NOMO-1 treated with dmso at 0.1 percent for 144 hours (cell line): ENCODE data around the gene FLACC1.
"Not testable (repeated sequence)": the region's sequence is repeated elsewhere in the genome, so short reads cannot be mapped to it uniquely, and the experiment has no call there.

ENCODE experiments used
- DNase-seq: peaks from one replicate; lab custom pipeline; 2025; ENCODE audit not compliant: unreplicated experiment; lab: John Stamatoyannopoulos, UW

The FLACC1 gene, protein sequence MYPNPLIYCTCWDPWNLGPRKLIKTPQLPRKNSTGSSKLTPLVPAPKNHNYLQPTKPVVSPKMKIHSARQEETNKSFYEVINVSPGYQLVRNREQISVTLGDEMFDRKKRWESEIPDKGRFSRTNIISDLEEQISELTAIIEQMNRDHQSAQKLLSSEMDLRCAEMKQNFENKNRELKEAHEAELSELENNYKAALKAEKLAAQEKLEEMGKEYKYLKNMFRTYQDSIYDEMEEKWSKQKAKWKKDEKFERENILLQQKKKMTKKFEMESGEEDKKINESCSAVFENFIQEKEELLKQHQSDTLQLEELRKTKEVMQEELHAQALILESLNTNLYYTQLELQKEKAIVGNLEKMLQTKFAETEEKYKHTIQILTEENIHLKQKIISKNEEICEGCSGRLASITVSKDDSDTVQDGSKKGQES

GRCh38 chr2:201357221-201357620, at the start of gene FLACC1:
FLACC1 (minus strand) TSS chr2:201357345; CDS start chr2:201351404, 5,941 bp downstream.
- no peak for DNase-seq

GRCh38 chr2:201406077-201406662, 49.0 kb upstream of the FLACC1 start:
- no peak for DNase-seq

- DNase-seq = no peak
Measured at GRCh38 chr2:201404699-201405280, 47.6 kb upstream of the FLACC1 start.

- DNase-seq = no peak
Measured at GRCh38 chr2:201403880-201404279, 46.7 kb upstream of the FLACC1 start.

DNA sequence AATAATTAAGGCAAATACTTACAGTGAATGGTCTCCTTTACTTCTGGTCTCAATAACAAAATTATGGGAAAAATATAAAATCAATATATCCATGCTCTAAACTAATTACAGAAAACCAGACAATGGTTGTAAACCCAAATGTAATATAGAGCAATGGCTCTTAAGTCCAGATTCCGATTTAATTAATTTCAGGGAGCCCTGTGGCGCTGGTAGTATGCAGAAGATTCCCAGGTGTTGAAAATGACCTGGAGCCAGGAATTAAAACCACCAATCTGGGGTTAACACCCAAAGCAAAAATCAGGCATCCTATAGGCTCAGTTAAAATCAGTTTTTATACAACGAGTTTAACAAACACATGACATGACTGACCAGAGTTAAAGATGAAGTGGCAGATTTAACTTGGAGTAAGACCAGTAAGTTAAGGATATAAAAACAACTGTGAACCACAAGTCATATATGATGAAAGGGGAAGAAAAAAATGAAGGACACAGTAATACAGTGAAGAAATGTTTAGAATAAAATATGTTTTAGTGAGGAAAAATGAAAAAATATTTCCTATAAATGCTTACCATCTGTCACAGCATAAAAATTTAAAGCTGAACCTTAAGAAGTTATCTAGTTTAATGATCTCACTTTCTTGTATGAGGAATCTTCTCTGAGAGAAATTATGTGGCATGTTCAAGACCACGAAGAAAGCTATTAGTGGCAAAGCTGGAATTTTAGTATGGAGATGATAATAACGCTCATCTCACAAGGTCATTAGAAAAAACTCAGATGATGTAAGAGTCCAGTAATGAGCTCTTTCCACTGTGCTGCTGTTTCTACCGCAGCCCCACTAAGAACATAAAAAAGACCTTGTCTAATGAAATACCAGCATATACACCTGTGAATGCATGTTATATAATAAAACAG, 45.8 kb upstream of the FLACC1 start:
- no peak for DNase-seq

- no peak for DNase-seq
Measured at GRCh38 chr2:201401815-201402214, 44.7 kb upstream of the FLACC1 start.

GRCh38 chr2:201396595-201396994, 39.5 kb upstream of the FLACC1 start:
- no peak for DNase-seq

- no peak for DNase-seq
Measured at GRCh38 chr2:201383136-201383535, 26.0 kb upstream of the FLACC1 start.

DNA sequence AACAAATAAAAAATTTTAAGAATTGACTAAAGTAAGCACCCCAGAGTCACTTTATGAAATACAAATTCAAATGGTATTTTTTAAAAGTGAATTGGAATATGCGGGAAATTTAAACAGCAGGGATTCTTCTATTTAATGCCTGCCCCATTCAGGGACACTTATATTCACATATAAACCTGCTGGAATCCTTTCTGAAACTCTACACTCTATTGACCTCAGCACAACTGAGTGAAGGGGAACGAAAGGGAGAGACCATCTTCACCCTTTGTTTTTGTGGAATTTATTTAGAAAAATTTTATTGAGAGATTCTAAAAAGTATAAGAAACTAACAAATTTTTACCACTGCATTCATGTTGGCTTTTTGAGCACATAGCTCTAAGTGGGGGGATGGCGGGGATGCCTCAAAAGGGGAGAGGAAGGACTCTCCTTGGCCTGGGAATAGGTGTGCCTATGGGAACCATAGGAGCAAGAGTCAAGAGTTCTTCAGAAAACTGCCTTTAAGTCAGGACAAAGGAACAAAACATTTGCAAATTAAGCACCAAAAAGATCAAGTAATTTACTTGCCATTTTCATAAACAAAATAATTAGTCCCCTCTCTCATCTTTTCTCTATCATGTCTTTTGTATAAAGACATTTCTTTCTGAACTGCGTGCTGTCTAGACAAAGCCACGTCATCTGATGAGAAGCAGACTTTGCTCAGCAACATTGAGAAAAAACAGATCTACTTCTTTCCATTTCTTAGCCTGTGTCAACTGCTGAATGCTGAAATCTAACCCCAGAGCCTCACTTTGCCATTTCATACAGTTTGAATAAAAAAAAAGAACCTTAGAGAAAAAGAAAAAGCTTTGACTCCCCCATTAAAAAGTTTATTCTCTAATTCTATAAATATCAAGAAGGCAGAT, 21.6 kb upstream of the FLACC1 start:
- no peak for DNase-seq

- DNase-seq = no peak
Measured at GRCh38 chr2:201377218-201377617, 20.1 kb upstream of the FLACC1 start.

- no peak for DNase-seq
Measured at GRCh38 chr2:201369775-201370174, 12.6 kb upstream of the FLACC1 start.

DNA sequence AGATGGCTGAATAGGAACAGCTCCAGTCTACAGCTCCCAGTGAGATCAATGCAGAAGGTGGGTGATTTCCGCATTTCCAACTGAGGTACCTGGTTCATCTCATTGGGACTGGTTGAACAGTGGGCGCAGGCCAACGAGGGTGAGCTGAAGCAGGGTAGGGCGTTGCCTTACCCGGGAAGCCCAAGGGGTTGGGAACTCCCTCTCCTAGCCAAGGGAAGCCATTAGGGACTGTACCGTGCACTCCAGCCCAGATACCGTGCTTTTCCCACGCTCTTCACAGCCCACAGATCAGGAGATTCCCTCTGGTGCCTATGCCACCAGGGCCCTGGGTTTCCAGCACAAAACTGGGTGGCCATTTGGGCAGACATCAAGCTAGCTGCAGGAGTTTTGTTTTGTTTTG, 12.2 kb upstream of the FLACC1 start:
- not testable (repeated sequence) for DNase-seq

- no peak for DNase-seq
Measured at GRCh38 chr2:201366146-201366545, 9.0 kb upstream of the FLACC1 start.

DNA sequence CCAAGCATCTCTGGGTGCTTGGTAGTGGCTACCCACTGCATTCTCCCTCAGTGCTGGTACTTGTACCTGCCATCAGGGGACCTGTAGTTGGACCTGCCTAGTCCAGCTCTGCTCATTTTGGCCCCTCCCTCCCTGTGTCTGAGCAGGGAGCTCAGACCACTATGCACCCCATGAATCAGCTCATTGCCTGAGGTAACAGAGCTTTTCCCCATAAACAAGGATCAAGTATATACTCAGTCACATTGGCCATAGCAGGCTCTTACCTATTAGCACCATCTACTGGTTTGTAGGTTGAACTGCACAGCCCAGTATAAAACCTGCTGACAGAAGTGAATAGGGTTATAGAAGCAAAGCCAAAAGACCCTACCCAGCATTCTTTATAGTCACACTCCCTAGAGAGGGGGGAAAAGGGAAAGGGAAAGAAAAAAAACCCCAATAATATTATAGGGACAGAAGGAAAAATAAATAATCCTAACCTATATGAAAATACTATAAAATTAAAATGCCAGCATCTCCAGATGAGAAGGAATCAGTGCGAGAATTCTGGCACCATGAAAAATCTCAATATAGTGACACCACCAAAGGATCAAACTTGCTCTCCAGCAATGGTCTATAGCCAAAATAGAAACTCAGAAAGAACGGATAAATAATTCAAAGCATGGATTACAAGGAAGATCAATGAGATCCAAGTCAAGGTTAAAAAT, 6.9 kb upstream of the FLACC1 start:
- DNase-seq = peak; percentile 43

DNA sequence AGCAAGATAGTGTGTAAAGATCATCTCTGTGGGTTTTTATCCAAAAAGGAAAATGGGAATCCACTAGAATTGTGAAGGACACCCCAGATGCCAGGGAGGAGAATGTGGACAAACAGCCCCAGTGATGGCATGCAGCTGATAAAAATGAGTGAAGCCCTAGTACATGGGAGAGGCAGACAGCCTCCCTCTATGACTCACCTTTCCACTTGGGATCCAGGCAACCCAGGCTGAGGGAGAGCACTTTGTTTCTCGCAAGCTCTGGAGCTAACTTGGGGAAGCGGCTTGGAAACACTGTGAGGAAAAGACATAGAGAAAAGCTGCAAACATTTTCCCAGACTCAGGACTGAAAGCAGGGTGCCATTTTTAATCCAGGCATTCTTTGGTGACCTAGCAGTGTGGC, 5.3 kb upstream of the FLACC1 start:
- DNase-seq = no peak

DNA sequence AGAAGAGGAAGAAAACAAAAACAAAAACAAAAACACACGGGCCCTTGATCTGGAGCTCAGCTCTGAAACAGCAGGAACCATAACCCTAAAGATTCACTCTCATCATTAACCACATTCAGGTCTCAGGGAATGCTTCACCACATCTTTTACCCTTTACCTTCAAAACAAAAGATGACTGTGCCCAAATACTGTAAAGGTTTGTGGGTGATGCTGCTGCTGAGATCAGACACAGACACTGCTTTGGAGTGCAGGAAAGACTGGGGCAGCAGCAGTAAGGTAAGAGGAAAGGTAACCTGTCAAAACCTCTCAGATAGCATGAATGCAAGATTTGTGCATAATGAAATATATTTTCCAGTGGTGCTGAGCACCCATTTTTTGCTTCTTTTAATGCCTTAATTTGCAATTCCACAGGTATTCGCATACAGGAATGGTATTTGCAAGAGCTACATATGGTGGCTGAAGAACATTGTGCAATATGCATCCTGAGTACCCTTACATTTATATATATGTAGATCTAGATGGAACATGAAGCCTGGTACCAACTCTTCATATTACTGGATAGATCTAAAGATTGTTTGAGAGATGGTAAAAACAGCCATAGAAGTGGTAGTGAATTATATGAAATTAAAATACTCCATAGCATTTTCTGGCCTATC, 4.1 kb upstream of the FLACC1 start:
- no peak for DNase-seq

- DNase-seq = no peak
Measured at GRCh38 chr2:201360256-201360655, 3.1 kb upstream of the FLACC1 start.

- no peak for DNase-seq
Measured at GRCh38 chr2:201358684-201359083, 1.5 kb upstream of the FLACC1 start.

GRCh38 chr2:201353116-201353515, 4.0 kb downstream of the FLACC1 start:
- DNase-seq = no peak
